ENCODE results near the gene GPRC5B.

Gene GPRC5B

DNA sequence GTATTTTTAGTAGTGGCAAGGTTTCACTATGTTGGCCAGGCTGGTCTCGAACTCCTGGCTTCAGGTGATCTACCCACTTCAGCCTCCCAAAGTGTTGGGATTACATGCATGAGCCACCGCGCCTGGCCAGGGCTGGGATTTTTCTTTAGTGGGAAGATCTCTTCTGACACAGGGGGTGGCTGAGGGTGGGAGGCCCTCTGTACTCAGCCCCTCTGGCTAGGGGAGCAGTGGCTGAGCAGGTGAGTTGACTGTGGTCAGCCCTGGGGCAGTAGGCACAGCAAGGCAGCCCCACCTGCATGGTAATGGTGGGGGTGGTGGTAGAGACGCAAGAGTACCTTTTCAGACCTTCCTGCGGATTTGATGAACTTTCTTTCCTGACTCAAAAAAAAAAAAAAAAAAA lies 12.3 kb upstream of the GPRC5B start:
- no peaks in the 10 kb centered on the region for H3K36me3 ChIP-seq (replicated peaks; ENCODE audit: insufficient read depth, low read length)
- no peaks in the 10 kb centered on the region for H3K79me2 ChIP-seq (ENCODE audit: low read length)
- H3K9ac ChIP-seq (ENCODE audit: low read length), result no peak overlapping the region
- DNase-seq, result no peak
- no peak overlapping the region for H3K4me2 ChIP-seq (ENCODE audit: low read depth, low read length)
- no peaks in the 10 kb centered on the region for H3F3A ChIP-seq (ENCODE audit: insufficient read depth, low read length)
- no peak overlapping the region for H2AFZ ChIP-seq (ENCODE audit: low read length)
- no peaks in the 10 kb centered on the region for H3K4me1 ChIP-seq (ENCODE audit: low read length)
- H4K20me1 ChIP-seq (ENCODE audit: insufficient read depth, low read length), result no peaks in the 10 kb centered on the region
- H3K9me2 ChIP-seq (replicated peaks; ENCODE audit: insufficient read depth, low read length), result no peaks in the 10 kb centered on the region
- H3K9me3 ChIP-seq (replicated peaks; ENCODE audit: insufficient read depth, low read length), result no peaks in the 10 kb centered on the region
- H3K4me3 ChIP-seq (ENCODE audit: low read length), result no peak overlapping the region
- H3K27me3 ChIP-seq (replicated peaks; ENCODE audit: insufficient read depth, low read length), result no peaks in the 10 kb centered on the region
- TF ChIP-seq EZH2 (optimal IDR thresholded peaks at IDR 0.05; ENCODE audit: low read depth, low read length), result no peak
- H3K27ac ChIP-seq (ENCODE audit: low read length), result no peak overlapping the region

DNA sequence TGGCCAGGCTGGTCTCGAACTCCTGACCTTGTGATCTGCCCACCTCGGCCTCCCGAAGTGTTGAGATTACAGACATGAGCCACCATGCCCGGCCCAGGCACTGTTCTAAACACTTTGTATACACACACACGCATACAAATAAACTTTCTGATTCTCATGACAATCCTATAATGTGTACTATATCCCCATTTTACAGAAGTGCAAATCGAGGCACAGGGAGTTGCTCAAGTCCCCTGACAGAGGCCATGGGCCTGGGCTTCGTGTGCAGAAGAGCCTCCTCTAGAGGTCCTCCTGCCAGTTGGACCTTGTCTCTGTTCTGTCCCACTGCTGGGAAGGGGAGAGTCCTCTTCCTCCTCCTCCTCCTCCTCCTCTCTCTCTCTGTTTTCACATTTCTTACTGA lies 9.9 kb upstream of the GPRC5B start:
- H4K20me1 ChIP-seq (ENCODE audit: insufficient read depth, low read length), result no peaks in the 10 kb centered on the region

DNA sequence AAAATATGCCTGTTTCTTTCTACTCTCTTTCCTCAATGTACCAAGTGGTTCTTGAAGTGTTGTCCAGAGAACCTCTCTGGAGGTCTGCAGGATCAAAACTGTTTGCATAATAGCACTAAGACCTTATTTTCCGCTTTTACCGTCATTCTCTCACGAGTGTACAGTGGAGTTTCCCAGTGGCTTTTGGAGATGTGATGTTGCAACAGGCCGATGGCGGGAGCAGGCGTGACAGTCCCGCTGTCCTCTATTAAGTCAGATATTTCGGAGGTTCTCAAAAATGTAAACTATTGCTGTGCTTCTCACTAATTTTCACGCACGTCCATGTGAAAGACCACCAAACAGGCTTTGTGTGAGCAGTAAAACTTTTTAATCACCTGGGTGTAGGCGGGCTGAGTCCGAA lies 8.3 kb upstream of the GPRC5B start:
- Histone ChIP-seq H3K27ac (ENCODE audit: low read length) (no peak overlapping the region), H3K79me2 (ENCODE audit: low read length) (no peaks in the 10 kb centered on the region), H3K9me2 (replicated peaks; ENCODE audit: insufficient read depth, low read length) (no peaks in the 10 kb centered on the region), H3K4me3 (ENCODE audit: low read length) (no peak overlapping the region), H2AFZ (ENCODE audit: low read length) (no peak overlapping the region), H3K9ac (ENCODE audit: low read length) (no peak overlapping the region), H3K36me3 (replicated peaks; ENCODE audit: insufficient read depth, low read length) (no peaks in the 10 kb centered on the region), H3K4me1 (ENCODE audit: low read length) (no peaks in the 10 kb centered on the region), H3K4me2 (ENCODE audit: low read depth, low read length) (no peak overlapping the region), H4K20me1 (ENCODE audit: insufficient read depth, low read length) (no peaks in the 10 kb centered on the region), H3K9me3 (replicated peaks; ENCODE audit: insufficient read depth, low read length) (no peaks in the 10 kb centered on the region), H3F3A (ENCODE audit: insufficient read depth, low read length) (no peaks in the 10 kb centered on the region), H3K27me3 (replicated peaks; ENCODE audit: insufficient read depth, low read length) (no peaks in the 10 kb centered on the region)
- TF ChIP-seq, protein P1, sequence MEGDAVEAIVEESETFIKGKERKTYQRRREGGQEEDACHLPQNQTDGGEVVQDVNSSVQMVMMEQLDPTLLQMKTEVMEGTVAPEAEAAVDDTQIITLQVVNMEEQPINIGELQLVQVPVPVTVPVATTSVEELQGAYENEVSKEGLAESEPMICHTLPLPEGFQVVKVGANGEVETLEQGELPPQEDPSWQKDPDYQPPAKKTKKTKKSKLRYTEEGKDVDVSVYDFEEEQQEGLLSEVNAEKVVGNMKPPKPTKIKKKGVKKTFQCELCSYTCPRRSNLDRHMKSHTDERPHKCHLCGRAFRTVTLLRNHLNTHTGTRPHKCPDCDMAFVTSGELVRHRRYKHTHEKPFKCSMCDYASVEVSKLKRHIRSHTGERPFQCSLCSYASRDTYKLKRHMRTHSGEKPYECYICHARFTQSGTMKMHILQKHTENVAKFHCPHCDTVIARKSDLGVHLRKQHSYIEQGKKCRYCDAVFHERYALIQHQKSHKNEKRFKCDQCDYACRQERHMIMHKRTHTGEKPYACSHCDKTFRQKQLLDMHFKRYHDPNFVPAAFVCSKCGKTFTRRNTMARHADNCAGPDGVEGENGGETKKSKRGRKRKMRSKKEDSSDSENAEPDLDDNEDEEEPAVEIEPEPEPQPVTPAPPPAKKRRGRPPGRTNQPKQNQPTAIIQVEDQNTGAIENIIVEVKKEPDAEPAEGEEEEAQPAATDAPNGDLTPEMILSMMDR (IDR thresholded peaks at IDR 0.05; ENCODE audit: low read length), result no peak
- no peak for DNase-seq

More for the DNA sequence above, 9.9 kb upstream of the GPRC5B start:
- DNase-seq, result no peak
- H2AFZ ChIP-seq (ENCODE audit: low read length), result no peak overlapping the region
- H3K9ac ChIP-seq (ENCODE audit: low read length), result no peak overlapping the region
- no peaks in the 10 kb centered on the region for H3K9me2 ChIP-seq (replicated peaks; ENCODE audit: insufficient read depth, low read length)
- no peak overlapping the region for H3K4me2 ChIP-seq (ENCODE audit: low read depth, low read length)
- no peak for TF ChIP-seq EZH2 (optimal IDR thresholded peaks at IDR 0.05; ENCODE audit: low read depth, low read length)
- H3K9me3 ChIP-seq (replicated peaks; ENCODE audit: insufficient read depth, low read length), result no peaks in the 10 kb centered on the region
- no peaks in the 10 kb centered on the region for H3K27me3 ChIP-seq (replicated peaks; ENCODE audit: insufficient read depth, low read length)
- H3K79me2 ChIP-seq (ENCODE audit: low read length), result no peaks in the 10 kb centered on the region
- no peak overlapping the region for H3K27ac ChIP-seq (ENCODE audit: low read length)
- no peaks in the 10 kb centered on the region for H3K4me1 ChIP-seq (ENCODE audit: low read length)
- H3K36me3 ChIP-seq (replicated peaks; ENCODE audit: insufficient read depth, low read length), result no peaks in the 10 kb centered on the region
- H3F3A ChIP-seq (ENCODE audit: insufficient read depth, low read length), result no peaks in the 10 kb centered on the region
- H3K4me3 ChIP-seq (ENCODE audit: low read length), result no peak overlapping the region

DNA sequence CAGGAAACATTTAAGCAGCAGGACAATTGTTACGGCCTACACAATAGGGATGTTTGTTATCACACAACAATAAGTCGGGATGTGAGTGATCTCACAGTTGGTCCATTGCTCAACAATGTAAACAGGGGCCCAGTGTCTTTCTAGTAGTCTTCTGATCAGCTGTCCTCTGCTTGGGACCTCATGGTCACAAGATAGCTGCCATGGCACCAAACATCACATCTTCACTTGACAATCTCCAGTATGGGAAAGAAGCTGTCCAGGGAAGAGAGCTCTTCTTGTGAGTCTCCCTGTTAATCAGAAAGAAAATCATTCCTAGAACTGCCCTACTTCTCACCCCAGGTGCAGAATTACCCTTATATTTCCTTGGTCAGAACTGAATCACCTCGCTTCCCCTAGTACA lies 6.3 kb upstream of the GPRC5B start:
- TF ChIP-seq EZH2 (optimal IDR thresholded peaks at IDR 0.05; ENCODE audit: low read depth, low read length), result no peak
- no peak for TF ChIP-seq EZH2phosphoT487 (IDR thresholded peaks at IDR 0.05; ENCODE audit: low read length)
- TF ChIP-seq, protein P1 (IDR thresholded peaks at IDR 0.05; ENCODE audit: low read length), result no peak
- no peak overlapping the region for H3K4me3 ChIP-seq (ENCODE audit: low read length)
- H3K27me3 ChIP-seq (replicated peaks; ENCODE audit: insufficient read depth, low read length), result no peaks in the 10 kb centered on the region
- H3K9ac ChIP-seq (ENCODE audit: low read length), result no peak overlapping the region
- no peak for DNase-seq
- no peak overlapping the region for H3K4me2 ChIP-seq (ENCODE audit: low read depth, low read length)
- 0 out of 2 replicates have a peak, but pooled peaks cover 3% of the 10 kb centered on the region for H3K4me1 ChIP-seq (ENCODE audit: low read length)
- no peak overlapping the region for H2AFZ ChIP-seq (ENCODE audit: low read length)
- H4K20me1 ChIP-seq (ENCODE audit: insufficient read depth, low read length), result no peaks in the 10 kb centered on the region
- no peaks in the 10 kb centered on the region for H3K79me2 ChIP-seq (ENCODE audit: low read length)
- H3K27ac ChIP-seq (ENCODE audit: low read length), result no peak overlapping the region
- H3F3A ChIP-seq (ENCODE audit: insufficient read depth, low read length), result no peaks in the 10 kb centered on the region
- no peaks in the 10 kb centered on the region for H3K9me3 ChIP-seq (replicated peaks; ENCODE audit: insufficient read depth, low read length)
- H3K36me3 ChIP-seq (replicated peaks; ENCODE audit: insufficient read depth, low read length), result no peaks in the 10 kb centered on the region
- H3K9me2 ChIP-seq (replicated peaks; ENCODE audit: insufficient read depth, low read length), result no peaks in the 10 kb centered on the region
